Stomach (tissue), 4 donors: ENCODE results near the gene GPC2.
"Not testable (repeated sequence)": the region's sequence is repeated elsewhere in the genome, so short reads cannot be mapped to it uniquely, and the experiment has no call there.

Source experiments
- POLR2AphosphoS5 ChIP-seq, 3 donors: sonication (generic); formaldehyde crosslinking; IDR thresholded peaks; one replicate each; pipeline ENCODE4 v1.6.1; 2016; ENCODE audit warnings: antibody characterized with exemption in 3 of 3
- TF ChIP-seq, protein P1 (sequence below), 7 experiments: fragments of 450-650 bp in 4 of 7; fragments of 200-600 bp in 3 of 7; sonication (generic) in 3 of 7; IDR thresholded peaks; one replicate each; pipeline ENCODE4 v1.5.1; 2016 to 2019; ENCODE audit warnings: antibody characterized with exemption in 7 of 7, control low read depth in 2 of 7, mild to moderate bottlenecking in 1 of 7

DNA sequence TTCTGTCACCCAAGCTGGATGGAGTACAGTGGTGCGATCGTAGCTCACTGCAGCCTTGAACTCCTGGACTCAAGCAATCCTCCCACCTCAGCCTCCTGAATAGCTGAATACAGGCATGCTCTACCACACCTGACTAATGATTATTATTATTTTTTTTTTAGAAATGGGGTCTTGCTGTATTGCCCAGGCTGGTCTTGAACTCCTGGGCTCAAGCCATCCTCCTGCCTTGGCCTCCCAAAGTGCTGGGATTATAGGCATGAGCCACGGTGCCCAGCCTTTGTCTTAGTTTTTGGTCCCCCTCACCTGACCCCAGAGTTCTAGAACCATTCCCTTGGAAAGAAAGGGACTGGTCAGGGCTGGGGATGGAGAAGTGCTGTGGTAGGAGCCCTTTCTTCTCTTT, 2.9 kb upstream of the GPC2 start:
- not testable (repeated sequence) for TF ChIP-seq POLR2AphosphoS5 (IDR thresholded peaks at IDR 0.05)
- TF ChIP-seq, protein P1, sequence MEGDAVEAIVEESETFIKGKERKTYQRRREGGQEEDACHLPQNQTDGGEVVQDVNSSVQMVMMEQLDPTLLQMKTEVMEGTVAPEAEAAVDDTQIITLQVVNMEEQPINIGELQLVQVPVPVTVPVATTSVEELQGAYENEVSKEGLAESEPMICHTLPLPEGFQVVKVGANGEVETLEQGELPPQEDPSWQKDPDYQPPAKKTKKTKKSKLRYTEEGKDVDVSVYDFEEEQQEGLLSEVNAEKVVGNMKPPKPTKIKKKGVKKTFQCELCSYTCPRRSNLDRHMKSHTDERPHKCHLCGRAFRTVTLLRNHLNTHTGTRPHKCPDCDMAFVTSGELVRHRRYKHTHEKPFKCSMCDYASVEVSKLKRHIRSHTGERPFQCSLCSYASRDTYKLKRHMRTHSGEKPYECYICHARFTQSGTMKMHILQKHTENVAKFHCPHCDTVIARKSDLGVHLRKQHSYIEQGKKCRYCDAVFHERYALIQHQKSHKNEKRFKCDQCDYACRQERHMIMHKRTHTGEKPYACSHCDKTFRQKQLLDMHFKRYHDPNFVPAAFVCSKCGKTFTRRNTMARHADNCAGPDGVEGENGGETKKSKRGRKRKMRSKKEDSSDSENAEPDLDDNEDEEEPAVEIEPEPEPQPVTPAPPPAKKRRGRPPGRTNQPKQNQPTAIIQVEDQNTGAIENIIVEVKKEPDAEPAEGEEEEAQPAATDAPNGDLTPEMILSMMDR (IDR thresholded peaks at IDR 0.05): not testable (repeated sequence)
